K562 (cell line): ENCODE results near the gene TCP10L. TPM values are rescaled to one million over a fixed set of nuclear protein-coding genes. Genes with fewer than 3 reads are reported as not detected.
A peak's percentile ranks its signal among the peaks of the same experiment; 100 is the strongest.

ENCODE experiments used
- ATF7 ChIP-seq: fragments of 450-650 bp; IDR thresholded peaks from 2 replicates; pipeline ENCODE4 v1.7.1; 2014; ENCODE audit warnings: mild to moderate bottlenecking, moderate library complexity
- COPS2 ChIP-seq: fragments of 450-650 bp; conservative IDR thresholded peaks from 2 replicates; pipeline ENCODE4 v1.6.1; 2016; ENCODE audit warnings: mild to moderate bottlenecking, moderate library complexity
- ELF4 ChIP-seq: fragments of 450-650 bp; formaldehyde crosslinking; IDR thresholded peaks from 2 replicates; pipeline ENCODE4 v1.4.0; 2022; ENCODE audit warnings: missing genetic modification characterization
- EP400 ChIP-seq: fragments of 450-650 bp; IDR thresholded peaks from 2 replicates; pipeline ENCODE4 v1.6.1; 2017; ENCODE audit warnings: antibody characterized with exemption, mild to moderate bottlenecking, moderate library complexity
- GATAD2B ChIP-seq: fragments of 450-650 bp; IDR thresholded peaks from 2 replicates; pipeline ENCODE4 v1.6.1; 2017; ENCODE audit warnings: mild to moderate bottlenecking, borderline replicate concordance
- KHSRP ChIP-seq: fragments of 450-650 bp; IDR thresholded peaks from 2 replicates; pipeline ENCODE4 v1.6.1; 2017
- LEF1 ChIP-seq: fragments of 450-650 bp; IDR thresholded peaks from 2 replicates; pipeline ENCODE4 v1.6.1; 2016; ENCODE audit warnings: mild to moderate bottlenecking
- MYC ChIP-seq, 2 experiments: fragments of 250-450 bp in 1 of 2; sonication (Bioruptor Pico) in 1 of 2; IDR thresholded peaks; 2 replicates each; pipeline versions ENCODE4 v1.5.1 to v1.6.1; 2012 to 2021; ENCODE audit warnings: low read depth in 2 of 2, borderline replicate concordance in 1 of 2, improper control_type of control experiment in 1 of 2, low read length in 1 of 2, mild to moderate bottlenecking in 1 of 2, moderate library complexity in 1 of 2
- MYNN ChIP-seq, 2 experiments: sonication (generic); formaldehyde crosslinking in 1 of 2; IDR thresholded peaks; 2 replicates each; pipeline versions ENCODE4 v1.5.0 to v1.6.1; 2016 to 2020; ENCODE audit warnings: antibody characterized with exemption in 1 of 2, missing genetic modification reagents in 1 of 2
- NCOA1 ChIP-seq: fragments of 450-650 bp; IDR thresholded peaks from 2 replicates; pipeline ENCODE4 v1.6.1; 2016; ENCODE audit warnings: low read depth
- PHF21A ChIP-seq: fragments of 450-650 bp; IDR thresholded peaks from 2 replicates; pipeline ENCODE4 v1.6.1; 2017; ENCODE audit warnings: low read depth, borderline replicate concordance
- POLR2A ChIP-seq: fragments of 450-650 bp; conservative IDR thresholded peaks from 2 replicates; pipeline ENCODE4 v1.6.1; 2016
- RCOR1 ChIP-seq, 2 experiments: IDR thresholded peaks; 2 replicates each; pipeline ENCODE4 v1.6.1; 2012; ENCODE audit warnings: low read depth in 2 of 2, low read length in 2 of 2, borderline replicate concordance in 1 of 2, improper control_type of control experiment in 1 of 2
- ZEB2 ChIP-seq: fragments of 450-650 bp; IDR thresholded peaks from 2 replicates; pipeline ENCODE4 v1.6.1; 2016
- polyA plus RNA-seq, 8 experiments: library from polyadenylated mRNA; depleted of rRNA in 4 of 8; stranded (reverse) in 5 of 8; unstranded in 3 of 8; fragments of >200 nt; fragmentation: Nextera tagmentation in 2 of 8; fragmentation: Illumina TruSeq in 1 of 8; extraction: Ambion mirVana in 2 of 8; extraction: Trizol in 1 of 8; gene quantifications; 2 replicates each; pipeline versions ENCODE4 v1.2.1 to v1.2.3, GENCODE V29; 2011 to 2014; ENCODE audit warnings: inconsistent platforms in 1 of 8, missing spikeins in 1 of 8
- total RNA-seq, 7 experiments: library from RNA; depleted of rRNA in 6 of 7; stranded (reverse); fragments of >200 nt in 6 of 7; fragmentation: Illumina TruSeq in 2 of 7; extraction: Trizol in 2 of 7; gene quantifications; 2 replicates each; pipeline versions ENCODE4 v1.2.1 to v1.2.3, GENCODE V29; 2011 to 2021; ENCODE audit warnings: low replicate concordance in 1 of 7
- TF ChIP-seq, protein P1 (sequence below): sonication (generic); formaldehyde crosslinking; IDR thresholded peaks from 2 replicates; pipeline ENCODE4 v1.8.1; 2022; ENCODE audit warnings: missing genetic modification reagents
- TF ChIP-seq, protein P2 (sequence below), 2 experiments: fragments of 150-350 bp in 1 of 2; IDR thresholded peaks; 2 replicates each; pipeline ENCODE4 v1.6.1; 2012 to 2016; ENCODE audit warnings: low read depth in 2 of 2, low read length in 2 of 2, mild to moderate bottlenecking in 1 of 2, moderate library complexity in 1 of 2
- TF ChIP-seq, protein P3 (sequence below), 3 experiments: fragments of 200-800 bp in 1 of 3; fragments of 250-450 bp in 1 of 3; fragments of 450-650 bp in 1 of 3; sonication (Bioruptor Pico) in 1 of 3; sonication (Bioruptor generic) in 1 of 3; formaldehyde crosslinking in 1 of 3; IDR thresholded peaks; 2 replicates each; pipeline versions ENCODE4 v1.6.1 to v1.8.0; 2016 to 2022; ENCODE audit warnings: mild to moderate bottlenecking in 2 of 3, missing genetic modification characterization in 2 of 3, missing compliant biosample characterization in 1 of 3, moderate library complexity in 1 of 3
- TF ChIP-seq, protein P4 (sequence below): fragments of 450-650 bp; IDR thresholded peaks from 2 replicates; pipeline ENCODE4 v1.6.1; 2016; ENCODE audit warnings: antibody characterized with exemption

Gene TCP10L
- total and polyA plus RNA-seq, 9 of the 15 experiments (the other 6 are each of a cell fraction or from before 2014, with no cell fraction given) = 0.34 to 0.91 (median 0.56) TPM; not detected in 2

DNA sequence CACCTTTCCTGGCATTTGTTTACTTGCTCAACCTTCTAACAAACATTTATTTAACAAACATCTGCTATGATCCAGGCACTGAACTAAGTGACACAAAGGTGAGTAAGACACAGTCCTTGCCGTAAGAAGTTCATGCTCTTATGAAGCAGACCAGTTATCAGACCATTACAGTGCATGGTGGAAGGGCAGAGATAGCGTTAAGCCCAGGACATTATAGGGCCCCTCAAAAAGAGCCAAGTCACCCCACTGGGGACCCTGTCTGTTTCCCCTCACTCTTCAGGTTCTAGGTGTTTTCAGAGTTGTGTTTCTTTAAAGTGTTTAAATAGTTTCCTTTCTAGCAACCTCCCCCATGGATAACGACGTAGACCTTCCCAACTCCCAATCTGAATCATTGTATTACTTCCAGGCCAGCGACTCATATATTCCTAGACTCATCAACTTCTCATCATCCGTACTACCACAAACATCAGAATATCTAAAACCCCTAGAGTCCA, 39.3 kb downstream of the TCP10L start (continued):
- TF ChIP-seq, protein P1, sequence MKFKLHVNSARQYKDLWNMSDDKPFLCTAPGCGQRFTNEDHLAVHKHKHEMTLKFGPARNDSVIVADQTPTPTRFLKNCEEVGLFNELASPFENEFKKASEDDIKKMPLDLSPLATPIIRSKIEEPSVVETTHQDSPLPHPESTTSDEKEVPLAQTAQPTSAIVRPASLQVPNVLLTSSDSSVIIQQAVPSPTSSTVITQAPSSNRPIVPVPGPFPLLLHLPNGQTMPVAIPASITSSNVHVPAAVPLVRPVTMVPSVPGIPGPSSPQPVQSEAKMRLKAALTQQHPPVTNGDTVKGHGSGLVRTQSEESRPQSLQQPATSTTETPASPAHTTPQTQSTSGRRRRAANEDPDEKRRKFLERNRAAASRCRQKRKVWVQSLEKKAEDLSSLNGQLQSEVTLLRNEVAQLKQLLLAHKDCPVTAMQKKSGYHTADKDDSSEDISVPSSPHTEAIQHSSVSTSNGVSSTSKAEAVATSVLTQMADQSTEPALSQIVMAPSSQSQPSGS (CRISPR knock-in tag) = no peak
- peak; percentile 8; the same call in 1 of the 2 replicates for TF ChIP-seq MYC (IDR thresholded peaks at IDR 0.05; ENCODE audit: low read depth, low read length)
- TF ChIP-seq MYC (CRISPR knock-in tag; IDR thresholded peaks at IDR 0.05; ENCODE audit: borderline replicate concordance, low read depth) = no peak
- TF ChIP-seq KHSRP = no peak
- 0 out of 4 replicates have a peak, but pooled peaks of 1 of the 2 experiments have one; percentile 48 for TF ChIP-seq RCOR1 (IDR thresholded peaks at IDR 0.05; ENCODE audit: borderline replicate concordance in 1 of 2, low read depth in 2 of 2, low read length in 2 of 2)
- TF ChIP-seq POLR2A = peak; percentile 46; the same call in 1 of the 2 replicates
- TF ChIP-seq, protein P2, sequence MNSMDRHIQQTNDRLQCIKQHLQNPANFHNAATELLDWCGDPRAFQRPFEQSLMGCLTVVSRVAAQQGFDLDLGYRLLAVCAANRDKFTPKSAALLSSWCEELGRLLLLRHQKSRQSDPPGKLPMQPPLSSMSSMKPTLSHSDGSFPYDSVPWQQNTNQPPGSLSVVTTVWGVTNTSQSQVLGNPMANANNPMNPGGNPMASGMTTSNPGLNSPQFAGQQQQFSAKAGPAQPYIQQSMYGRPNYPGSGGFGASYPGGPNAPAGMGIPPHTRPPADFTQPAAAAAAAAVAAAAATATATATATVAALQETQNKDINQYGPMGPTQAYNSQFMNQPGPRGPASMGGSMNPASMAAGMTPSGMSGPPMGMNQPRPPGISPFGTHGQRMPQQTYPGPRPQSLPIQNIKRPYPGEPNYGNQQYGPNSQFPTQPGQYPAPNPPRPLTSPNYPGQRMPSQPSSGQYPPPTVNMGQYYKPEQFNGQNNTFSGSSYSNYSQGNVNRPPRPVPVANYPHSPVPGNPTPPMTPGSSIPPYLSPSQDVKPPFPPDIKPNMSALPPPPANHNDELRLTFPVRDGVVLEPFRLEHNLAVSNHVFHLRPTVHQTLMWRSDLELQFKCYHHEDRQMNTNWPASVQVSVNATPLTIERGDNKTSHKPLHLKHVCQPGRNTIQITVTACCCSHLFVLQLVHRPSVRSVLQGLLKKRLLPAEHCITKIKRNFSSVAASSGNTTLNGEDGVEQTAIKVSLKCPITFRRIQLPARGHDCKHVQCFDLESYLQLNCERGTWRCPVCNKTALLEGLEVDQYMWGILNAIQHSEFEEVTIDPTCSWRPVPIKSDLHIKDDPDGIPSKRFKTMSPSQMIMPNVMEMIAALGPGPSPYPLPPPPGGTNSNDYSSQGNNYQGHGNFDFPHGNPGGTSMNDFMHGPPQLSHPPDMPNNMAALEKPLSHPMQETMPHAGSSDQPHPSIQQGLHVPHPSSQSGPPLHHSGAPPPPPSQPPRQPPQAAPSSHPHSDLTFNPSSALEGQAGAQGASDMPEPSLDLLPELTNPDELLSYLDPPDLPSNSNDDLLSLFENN (IDR thresholded peaks at IDR 0.05; ENCODE audit: low read depth in 2 of 2, low read length in 2 of 2) = peak in 1 of 2 experiments; percentile 69; a peak in 1 of 4 replicates
- TF ChIP-seq ELF4 (CRISPR knock-in tag) = peak; percentile 18; the same call in 1 of the 2 replicates
- TF ChIP-seq LEF1 = peak; percentile 87
- peak; percentile 88 for TF ChIP-seq ATF7
- TF ChIP-seq NCOA1 = peak; percentile 73; the same call in 1 of the 2 replicates
- TF ChIP-seq COPS2 = no peak
- TF ChIP-seq, protein P3, sequence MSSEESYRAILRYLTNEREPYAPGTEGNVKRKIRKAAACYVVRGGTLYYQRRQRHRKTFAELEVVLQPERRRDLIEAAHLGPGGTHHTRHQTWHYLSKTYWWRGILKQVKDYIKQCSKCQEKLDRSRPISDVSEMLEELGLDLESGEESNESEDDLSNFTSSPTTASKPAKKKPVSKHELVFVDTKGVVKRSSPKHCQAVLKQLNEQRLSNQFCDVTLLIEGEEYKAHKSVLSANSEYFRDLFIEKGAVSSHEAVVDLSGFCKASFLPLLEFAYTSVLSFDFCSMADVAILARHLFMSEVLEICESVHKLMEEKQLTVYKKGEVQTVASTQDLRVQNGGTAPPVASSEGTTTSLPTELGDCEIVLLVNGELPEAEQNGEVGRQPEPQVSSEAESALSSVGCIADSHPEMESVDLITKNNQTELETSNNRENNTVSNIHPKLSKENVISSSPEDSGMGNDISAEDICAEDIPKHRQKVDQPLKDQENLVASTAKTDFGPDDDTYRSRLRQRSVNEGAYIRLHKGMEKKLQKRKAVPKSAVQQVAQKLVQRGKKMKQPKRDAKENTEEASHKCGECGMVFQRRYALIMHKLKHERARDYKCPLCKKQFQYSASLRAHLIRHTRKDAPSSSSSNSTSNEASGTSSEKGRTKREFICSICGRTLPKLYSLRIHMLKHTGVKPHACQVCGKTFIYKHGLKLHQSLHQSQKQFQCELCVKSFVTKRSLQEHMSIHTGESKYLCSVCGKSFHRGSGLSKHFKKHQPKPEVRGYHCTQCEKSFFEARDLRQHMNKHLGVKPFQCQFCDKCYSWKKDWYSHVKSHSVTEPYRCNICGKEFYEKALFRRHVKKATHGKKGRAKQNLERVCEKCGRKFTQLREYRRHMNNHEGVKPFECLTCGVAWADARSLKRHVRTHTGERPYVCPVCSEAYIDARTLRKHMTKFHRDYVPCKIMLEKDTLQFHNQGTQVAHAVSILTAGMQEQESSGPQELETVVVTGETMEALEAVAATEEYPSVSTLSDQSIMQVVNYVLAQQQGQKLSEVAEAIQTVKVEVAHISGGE (CRISPR knock-in tag; IDR thresholded peaks at IDR 0.05) = peak in 1 of 3 experiments; percentile 38; a peak in 2 of 6 replicates
- TF ChIP-seq ZEB2 = peak; percentile 57; the same call in 1 of the 2 replicates
- peak; percentile 77; the same call in 1 of the 2 replicates for TF ChIP-seq GATAD2B
- TF ChIP-seq, protein P4, sequence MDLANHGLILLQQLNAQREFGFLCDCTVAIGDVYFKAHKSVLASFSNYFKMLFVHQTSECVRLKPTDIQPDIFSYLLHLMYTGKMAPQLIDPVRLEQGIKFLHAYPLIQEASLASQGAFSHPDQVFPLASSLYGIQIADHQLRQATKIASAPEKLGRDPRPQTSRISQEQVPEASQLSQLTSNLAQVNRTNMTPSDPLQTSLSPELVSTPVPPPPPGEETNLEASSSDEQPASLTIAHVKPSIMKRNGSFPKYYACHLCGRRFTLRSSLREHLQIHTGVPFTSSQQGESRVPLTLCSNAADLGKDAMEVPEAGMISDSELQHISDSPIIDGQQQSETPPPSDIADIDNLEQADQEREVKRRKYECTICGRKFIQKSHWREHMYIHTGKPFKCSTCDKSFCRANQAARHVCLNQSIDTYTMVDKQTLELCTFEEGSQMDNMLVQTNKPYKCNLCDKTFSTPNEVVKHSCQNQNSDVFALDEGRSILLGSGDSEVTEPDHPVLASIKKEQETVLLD = peak; percentile 74; the same call in 1 of the 2 replicates
- no peak for TF ChIP-seq PHF21A
- TF ChIP-seq EP400 = peak; percentile 44; the same call in 1 of the 2 replicates
- peak; percentile 76 for TF ChIP-seq MYNN (IDR thresholded peaks at IDR 0.05)
- no peak for TF ChIP-seq MYNN (CRISPR knock-in tag; IDR thresholded peaks at IDR 0.05)
